ENCODE results near the gene PPP1R15B.

The PPP1R15B gene

GRCh38 chr1:204361781-204362180 is 49.8 kb downstream of the PPP1R15B start:
- no peak for FAIRE-seq

GRCh38 chr1:204361341-204361771 is 50.3 kb downstream of the PPP1R15B start:
- FAIRE-seq: no peak

GRCh38 chr1:204360314-204360713 is 51.3 kb downstream of the PPP1R15B start:
- FAIRE-seq: no peak

GRCh38 chr1:204359474-204360255 is 52.0 kb downstream of the PPP1R15B start, which contains the start of gene PLEKHA6:
Gene PLEKHA6 (minus strand): TSS chr1:204359929. CDS start chr1:204273727, 86,202 bp downstream.
- FAIRE-seq: no peak

- FAIRE-seq: no peak
Measured at GRCh38 chr1:204359131-204359473, 52.5 kb downstream of the PPP1R15B start.

GRCh38 chr1:204358605-204359004 is 53.0 kb downstream of the PPP1R15B start:
- FAIRE-seq: no peak

GRCh38 chr1:204357551-204358490 is 53.8 kb downstream of the PPP1R15B start:
- FAIRE-seq: no peak

- no peak for FAIRE-seq
Measured at GRCh38 chr1:204356997-204357396, 54.6 kb downstream of the PPP1R15B start.

- no peak for FAIRE-seq
Measured at GRCh38 chr1:204355913-204356312, 55.7 kb downstream of the PPP1R15B start.

- no peak for FAIRE-seq
Measured at GRCh38 chr1:204354579-204354978, 57.0 kb downstream of the PPP1R15B start.
